HL-60 (cell line): ENCODE results near the gene FAM76B.

ENCODE experiments used
- POLR2AphosphoS5 ChIP-seq: IDR thresholded peaks from 2 replicates; pipeline ENCODE4 v1.6.1; 2012; ENCODE audit warnings: low read depth
- SPI1 ChIP-seq: IDR thresholded peaks from 2 replicates; pipeline ENCODE4 v1.6.1; 2012; ENCODE audit warnings: low read depth, mild to moderate bottlenecking, borderline replicate concordance
- TF ChIP-seq, protein P1 (sequence below): IDR thresholded peaks from one replicate; pipeline ENCODE4 v1.5.1; 2011; ENCODE audit warnings: low read length, control low read depth, inconsistent platforms; ENCODE audit not compliant: insufficient read depth

DNA sequence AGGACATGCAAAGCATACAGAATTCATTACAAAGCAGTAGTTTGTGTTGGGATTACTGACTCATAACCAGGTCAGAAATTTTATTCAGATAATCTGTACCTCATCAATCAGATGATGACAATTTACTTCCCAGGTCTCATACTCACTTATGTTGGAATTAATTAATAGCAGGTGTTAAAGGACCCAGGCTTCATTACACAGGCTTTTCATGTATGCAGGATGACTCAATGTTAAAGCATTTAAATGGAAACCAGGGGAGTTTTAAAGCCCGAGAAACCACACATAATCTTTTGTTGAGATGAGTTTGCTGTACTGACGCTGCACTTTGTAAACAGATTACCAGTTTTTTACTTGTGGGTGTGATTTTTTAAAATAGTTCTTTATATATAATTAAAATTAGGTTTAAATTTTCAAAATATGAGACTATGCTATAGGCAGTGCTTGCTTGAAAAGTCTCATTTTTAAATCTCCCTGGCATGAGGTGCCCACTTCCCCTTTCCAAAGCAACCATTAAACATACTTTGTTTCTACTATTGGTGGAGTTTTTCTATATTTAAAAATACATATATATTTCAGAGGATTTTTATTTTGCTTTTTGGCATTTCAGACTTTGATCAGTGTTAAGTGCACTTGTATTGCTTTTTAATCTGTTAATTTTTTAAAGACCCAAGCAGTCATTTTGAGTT lies 41.8 kb upstream of the FAM76B start:
- TF ChIP-seq, protein P1, sequence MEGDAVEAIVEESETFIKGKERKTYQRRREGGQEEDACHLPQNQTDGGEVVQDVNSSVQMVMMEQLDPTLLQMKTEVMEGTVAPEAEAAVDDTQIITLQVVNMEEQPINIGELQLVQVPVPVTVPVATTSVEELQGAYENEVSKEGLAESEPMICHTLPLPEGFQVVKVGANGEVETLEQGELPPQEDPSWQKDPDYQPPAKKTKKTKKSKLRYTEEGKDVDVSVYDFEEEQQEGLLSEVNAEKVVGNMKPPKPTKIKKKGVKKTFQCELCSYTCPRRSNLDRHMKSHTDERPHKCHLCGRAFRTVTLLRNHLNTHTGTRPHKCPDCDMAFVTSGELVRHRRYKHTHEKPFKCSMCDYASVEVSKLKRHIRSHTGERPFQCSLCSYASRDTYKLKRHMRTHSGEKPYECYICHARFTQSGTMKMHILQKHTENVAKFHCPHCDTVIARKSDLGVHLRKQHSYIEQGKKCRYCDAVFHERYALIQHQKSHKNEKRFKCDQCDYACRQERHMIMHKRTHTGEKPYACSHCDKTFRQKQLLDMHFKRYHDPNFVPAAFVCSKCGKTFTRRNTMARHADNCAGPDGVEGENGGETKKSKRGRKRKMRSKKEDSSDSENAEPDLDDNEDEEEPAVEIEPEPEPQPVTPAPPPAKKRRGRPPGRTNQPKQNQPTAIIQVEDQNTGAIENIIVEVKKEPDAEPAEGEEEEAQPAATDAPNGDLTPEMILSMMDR: no peak
- no peak for TF ChIP-seq POLR2AphosphoS5
- TF ChIP-seq SPI1: peak; percentile 65
